ENCODE data around the gene TRIM71. TPM values are rescaled to one million over a fixed set of nuclear protein-coding genes. Genes with fewer than 3 reads are reported as not detected.

Gene TRIM71
- total and polyA plus RNA-seq, 9 donors: 0.05 to 0.43 (median 0.07) TPM; not detected in 4

DNA sequence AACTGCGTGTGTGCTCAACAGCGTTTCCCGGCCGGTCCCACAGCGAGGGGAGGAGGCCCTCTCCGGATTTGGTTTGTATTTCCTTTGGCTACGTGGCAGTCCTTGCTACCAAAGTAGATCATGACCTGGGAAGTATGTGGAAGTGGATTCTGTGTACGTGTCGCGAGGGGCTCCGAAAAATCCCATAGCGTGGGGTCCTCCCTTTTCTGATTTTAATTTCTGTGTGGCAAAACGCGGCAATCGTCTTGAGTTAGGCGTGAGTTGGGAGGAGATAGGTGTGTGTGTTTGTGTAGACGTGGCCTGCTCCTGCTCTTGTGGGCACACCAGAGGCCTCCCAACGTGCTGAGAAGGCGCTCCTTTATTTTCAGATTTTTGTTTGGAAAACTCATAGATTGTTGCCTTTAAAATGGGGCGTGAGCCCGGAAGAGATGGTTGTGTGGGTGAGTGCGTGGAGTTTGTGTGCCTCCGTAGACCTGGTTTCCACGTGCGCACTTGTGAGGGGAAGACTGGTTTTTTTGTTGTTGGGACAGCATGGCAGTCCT lies 1.2 kb downstream of the TRIM71 start:
- H3K4me1 ChIP-seq (ENCODE audit: insufficient read depth): no peaks in the 10 kb centered on the region
- H3K9me3 ChIP-seq: no peaks in the 10 kb centered on the region
- H3K4me3 ChIP-seq: no peak overlapping the region
- 16 to 26% (median 21%) methylated on average over 25 of the region's 25 CpGs for WGBS, 3 donors
- TF ChIP-seq EP300 (IDR thresholded peaks at IDR 0.05) (no peak), POLR2A (IDR thresholded peaks at IDR 0.05) (no peak)
- TF ChIP-seq, protein P1, sequence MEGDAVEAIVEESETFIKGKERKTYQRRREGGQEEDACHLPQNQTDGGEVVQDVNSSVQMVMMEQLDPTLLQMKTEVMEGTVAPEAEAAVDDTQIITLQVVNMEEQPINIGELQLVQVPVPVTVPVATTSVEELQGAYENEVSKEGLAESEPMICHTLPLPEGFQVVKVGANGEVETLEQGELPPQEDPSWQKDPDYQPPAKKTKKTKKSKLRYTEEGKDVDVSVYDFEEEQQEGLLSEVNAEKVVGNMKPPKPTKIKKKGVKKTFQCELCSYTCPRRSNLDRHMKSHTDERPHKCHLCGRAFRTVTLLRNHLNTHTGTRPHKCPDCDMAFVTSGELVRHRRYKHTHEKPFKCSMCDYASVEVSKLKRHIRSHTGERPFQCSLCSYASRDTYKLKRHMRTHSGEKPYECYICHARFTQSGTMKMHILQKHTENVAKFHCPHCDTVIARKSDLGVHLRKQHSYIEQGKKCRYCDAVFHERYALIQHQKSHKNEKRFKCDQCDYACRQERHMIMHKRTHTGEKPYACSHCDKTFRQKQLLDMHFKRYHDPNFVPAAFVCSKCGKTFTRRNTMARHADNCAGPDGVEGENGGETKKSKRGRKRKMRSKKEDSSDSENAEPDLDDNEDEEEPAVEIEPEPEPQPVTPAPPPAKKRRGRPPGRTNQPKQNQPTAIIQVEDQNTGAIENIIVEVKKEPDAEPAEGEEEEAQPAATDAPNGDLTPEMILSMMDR (IDR thresholded peaks at IDR 0.05): no peak
- H3K27me3 ChIP-seq: no peaks in the 10 kb centered on the region
- H3K27ac ChIP-seq: no peak overlapping the region
- DNase-seq: no peak
- no peaks in the 10 kb centered on the region for H3K36me3 ChIP-seq
- intact Hi-C loops (cut with DNase I): no loop called here

DNA sequence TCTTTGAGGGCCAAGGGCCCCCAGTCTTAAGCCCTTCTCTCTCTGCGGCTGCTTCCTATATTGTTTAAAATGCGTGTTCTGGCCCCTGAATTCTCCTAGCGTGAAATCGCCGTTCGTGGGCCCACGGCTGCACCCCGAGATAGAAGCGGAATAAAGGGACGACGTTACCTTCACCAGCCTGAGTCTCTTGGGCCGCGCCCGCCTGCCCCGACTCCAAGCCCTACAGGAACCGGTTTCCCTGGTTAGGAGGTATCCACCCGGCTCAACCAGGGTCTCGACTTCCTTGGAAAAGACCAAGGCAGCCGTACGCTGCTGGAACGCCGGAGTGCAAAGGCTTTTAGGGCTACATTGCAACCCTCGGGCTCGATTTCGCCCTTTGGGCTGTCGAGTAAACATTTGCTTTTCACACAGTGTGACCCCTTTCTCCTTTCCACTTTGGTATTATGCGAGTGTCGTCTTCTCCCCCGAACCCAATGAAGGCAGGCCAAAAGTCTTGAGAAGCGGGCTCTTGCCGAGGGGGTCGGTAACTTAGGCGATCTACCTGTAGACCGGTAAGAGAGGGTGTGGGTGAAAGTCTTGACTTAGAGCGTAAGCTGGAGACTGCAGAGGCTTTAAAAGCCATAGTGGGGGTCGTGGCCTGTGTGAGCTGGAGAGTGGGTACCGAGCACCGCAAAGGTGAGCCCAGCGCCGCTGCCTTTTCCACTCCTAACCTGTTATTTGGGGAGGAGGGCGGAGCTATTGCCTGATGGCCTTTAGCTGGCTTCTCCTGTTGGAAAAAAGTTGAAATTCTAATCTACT lies 2.0 kb downstream of the TRIM71 start:
- Histone ChIP-seq H3K36me3 (no peaks in the 10 kb centered on the region), H3K27ac (no peak overlapping the region), H3K27me3 (no peaks in the 10 kb centered on the region), H3K4me1 (ENCODE audit: insufficient read depth) (no peaks in the 10 kb centered on the region), H3K4me3 (no peak overlapping the region), H3K9me3 (no peaks in the 10 kb centered on the region)
- TF ChIP-seq, protein P1 (IDR thresholded peaks at IDR 0.05): no peak
- TF ChIP-seq POLR2A (IDR thresholded peaks at IDR 0.05) (no peak), EP300 (IDR thresholded peaks at IDR 0.05) (no peak)
- 28 to 35% (median 29%) methylated on average over 40 to 41 of the region's 41 CpGs for WGBS, 3 donors
- DNase-seq: no peak
- intact Hi-C loops (cut with DNase I): no loop called here

DNA sequence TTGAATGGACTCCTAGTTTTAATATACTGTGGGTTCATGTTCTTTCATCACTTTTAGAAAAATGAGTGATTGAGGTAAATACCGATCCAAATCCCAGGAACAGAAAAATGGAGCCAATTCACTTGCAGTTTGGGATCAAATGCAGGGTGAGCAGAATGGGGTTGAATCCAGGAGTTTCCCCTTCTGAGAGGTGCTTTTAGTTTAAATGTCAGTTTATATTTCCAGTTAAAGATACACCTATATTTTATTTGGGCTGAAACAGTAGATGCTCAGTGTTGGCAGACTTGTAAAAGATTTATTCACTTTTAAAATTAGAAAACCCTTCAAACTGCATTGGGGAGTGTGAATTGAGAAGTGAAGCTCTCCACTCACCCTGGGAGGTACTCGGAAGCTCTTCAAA lies 2.6 kb downstream of the TRIM71 start:
- H3K36me3 ChIP-seq: no peaks in the 10 kb centered on the region
- H3K27me3 ChIP-seq: no peaks in the 10 kb centered on the region
- H3K27ac ChIP-seq: no peak overlapping the region
- no peak overlapping the region for H3K4me3 ChIP-seq
- H3K4me1 ChIP-seq (ENCODE audit: insufficient read depth): no peaks in the 10 kb centered on the region
- DNase-seq: no peak
- TF ChIP-seq, protein P1 (IDR thresholded peaks at IDR 0.05): no peak
- no peak for TF ChIP-seq POLR2A (IDR thresholded peaks at IDR 0.05)
- TF ChIP-seq EP300 (IDR thresholded peaks at IDR 0.05): no peak
- 59 to 65% (median 62%) methylated on average over 2 of the region's 2 CpGs for WGBS, 3 donors
- no peaks in the 10 kb centered on the region for H3K9me3 ChIP-seq
- intact Hi-C loops (cut with DNase I): no loop called here

DNA sequence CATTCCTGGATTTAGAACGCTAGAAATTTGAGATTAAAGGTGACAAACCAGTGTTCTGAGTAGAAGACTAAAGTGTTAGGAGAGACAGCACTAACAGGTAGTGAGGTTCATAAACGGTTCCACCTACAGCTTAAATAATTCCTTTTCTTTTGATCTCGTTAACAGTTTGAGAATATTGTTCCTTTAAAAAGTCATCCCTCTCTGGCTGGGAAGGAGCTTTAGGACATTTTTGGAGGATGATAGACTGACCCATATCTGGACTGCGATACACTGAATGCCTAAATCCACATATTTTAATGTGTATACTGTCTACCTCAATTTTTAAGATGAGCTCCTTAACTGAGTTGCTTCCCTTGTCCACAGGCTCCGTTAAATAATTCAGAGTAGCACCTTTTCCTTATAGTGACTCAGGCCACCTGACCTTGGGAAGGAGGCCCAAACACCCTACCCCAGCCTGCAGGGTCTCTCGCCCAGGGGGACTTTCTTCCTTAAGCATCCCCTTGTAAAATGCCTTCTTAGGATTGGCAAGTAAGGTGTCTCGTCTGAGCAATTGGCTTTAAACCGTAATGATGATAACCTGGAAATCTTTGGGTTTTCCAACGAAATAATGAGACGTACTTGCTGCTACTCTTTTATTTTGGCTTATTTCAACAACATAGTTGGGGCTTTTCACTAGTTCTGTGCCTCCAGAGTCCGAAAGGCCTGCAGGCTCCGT lies 3.3 kb downstream of the TRIM71 start:
- Histone ChIP-seq H3K36me3 (no peaks in the 10 kb centered on the region), H3K27me3 (no peaks in the 10 kb centered on the region), H3K27ac (no peak overlapping the region), H3K4me3 (no peak overlapping the region), H3K9me3 (no peaks in the 10 kb centered on the region), H3K4me1 (ENCODE audit: insufficient read depth) (no peaks in the 10 kb centered on the region)
- intact Hi-C loops (cut with DNase I): no loop called here
- 44 to 51% (median 50%) methylated on average over 12 of the region's 12 CpGs for WGBS, 3 donors
- TF ChIP-seq, protein P1 (IDR thresholded peaks at IDR 0.05): no peak
- TF ChIP-seq POLR2A (IDR thresholded peaks at IDR 0.05) (no peak), EP300 (IDR thresholded peaks at IDR 0.05) (no peak)
- DNase-seq: no peak
